ENCODE data around the gene MTSS2. TPM values are rescaled to one million over a fixed set of nuclear protein-coding genes. Genes with fewer than 3 reads are reported as not detected.

The MTSS2 gene
- total and polyA plus RNA-seq, 2 of the 8 experiments (the other 6 are each of a cell fraction or from before 2014, with no cell fraction given), result 23.3 to 36.7 TPM

DNA sequence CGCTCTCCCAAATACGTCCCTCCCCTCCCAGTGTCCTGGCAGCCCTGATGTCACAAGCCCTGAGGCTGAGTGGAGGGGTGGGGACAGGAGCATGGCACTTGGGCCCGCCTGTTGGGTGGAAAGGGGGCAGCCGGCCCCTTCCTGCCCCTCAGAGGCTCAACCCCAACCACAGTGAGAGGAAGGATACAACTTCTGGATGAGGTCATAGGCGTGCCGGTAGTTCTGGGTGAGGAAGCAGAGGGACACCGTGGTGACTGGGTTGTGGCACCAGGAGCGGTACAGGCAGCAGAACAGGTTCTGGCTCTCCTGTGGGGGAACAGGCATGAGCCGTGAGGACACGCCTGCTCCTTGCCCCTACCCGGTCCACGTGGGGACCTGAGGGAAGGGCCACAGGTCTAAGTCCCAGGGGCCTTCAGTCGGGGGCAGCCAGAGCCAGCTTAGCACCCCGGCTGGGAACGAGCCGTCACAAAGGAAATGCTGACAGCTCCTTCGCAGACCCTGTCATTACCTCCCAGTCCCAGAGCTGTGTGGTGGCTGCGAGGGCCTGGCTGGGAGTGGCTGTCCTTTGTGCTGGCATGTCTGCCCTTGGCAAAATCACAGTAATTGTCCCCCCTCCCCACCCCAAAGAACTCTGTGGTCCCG lies 11.2 kb upstream of the MTSS2 start (continued):
- TF ChIP-seq, protein P1, sequence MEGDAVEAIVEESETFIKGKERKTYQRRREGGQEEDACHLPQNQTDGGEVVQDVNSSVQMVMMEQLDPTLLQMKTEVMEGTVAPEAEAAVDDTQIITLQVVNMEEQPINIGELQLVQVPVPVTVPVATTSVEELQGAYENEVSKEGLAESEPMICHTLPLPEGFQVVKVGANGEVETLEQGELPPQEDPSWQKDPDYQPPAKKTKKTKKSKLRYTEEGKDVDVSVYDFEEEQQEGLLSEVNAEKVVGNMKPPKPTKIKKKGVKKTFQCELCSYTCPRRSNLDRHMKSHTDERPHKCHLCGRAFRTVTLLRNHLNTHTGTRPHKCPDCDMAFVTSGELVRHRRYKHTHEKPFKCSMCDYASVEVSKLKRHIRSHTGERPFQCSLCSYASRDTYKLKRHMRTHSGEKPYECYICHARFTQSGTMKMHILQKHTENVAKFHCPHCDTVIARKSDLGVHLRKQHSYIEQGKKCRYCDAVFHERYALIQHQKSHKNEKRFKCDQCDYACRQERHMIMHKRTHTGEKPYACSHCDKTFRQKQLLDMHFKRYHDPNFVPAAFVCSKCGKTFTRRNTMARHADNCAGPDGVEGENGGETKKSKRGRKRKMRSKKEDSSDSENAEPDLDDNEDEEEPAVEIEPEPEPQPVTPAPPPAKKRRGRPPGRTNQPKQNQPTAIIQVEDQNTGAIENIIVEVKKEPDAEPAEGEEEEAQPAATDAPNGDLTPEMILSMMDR (IDR thresholded peaks at IDR 0.05; ENCODE audit: control extremely low read depth in 1 of 3, insufficient read depth in 1 of 3, low read depth in 1 of 3, low read length in 3 of 3), result no peak
- TF ChIP-seq RFX5 (IDR thresholded peaks at IDR 0.05; ENCODE audit: borderline replicate concordance, low read depth, low read length) (no peak), RXRA (IDR thresholded peaks at IDR 0.05; ENCODE audit: insufficient read depth, low read depth, low read length) (no peak), RNF2 (IDR thresholded peaks at IDR 0.05; ENCODE audit: borderline replicate concordance, low read depth, low read length, missing control alignments, poor library complexity, severe bottlenecking) (no peak), TCF12 (IDR thresholded peaks at IDR 0.05; ENCODE audit: low read depth, low read length) (no peak), NRF1 (IDR thresholded peaks at IDR 0.05; ENCODE audit: low read depth, low read length) (no peak)
- TF ChIP-seq, protein P2, sequence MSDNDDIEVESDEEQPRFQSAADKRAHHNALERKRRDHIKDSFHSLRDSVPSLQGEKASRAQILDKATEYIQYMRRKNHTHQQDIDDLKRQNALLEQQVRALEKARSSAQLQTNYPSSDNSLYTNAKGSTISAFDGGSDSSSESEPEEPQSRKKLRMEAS (IDR thresholded peaks at IDR 0.05), result no peak
- TF ChIP-seq, protein P3, sequence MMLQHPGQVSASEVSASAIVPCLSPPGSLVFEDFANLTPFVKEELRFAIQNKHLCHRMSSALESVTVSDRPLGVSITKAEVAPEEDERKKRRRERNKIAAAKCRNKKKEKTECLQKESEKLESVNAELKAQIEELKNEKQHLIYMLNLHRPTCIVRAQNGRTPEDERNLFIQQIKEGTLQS (IDR thresholded peaks at IDR 0.05; ENCODE audit: insufficient read depth, low read depth, low read length), result no peak

All from H1 (cell line).